ENCODE data around the gene QSOX2. TPM values are rescaled to one million over a fixed set of nuclear protein-coding genes. Genes with fewer than 3 reads are reported as not detected.

The QSOX2 gene
- total RNA-seq, 2 donors from 2014 or later = 4.9 to 12.0 TPM

GRCh38 chr9:136157477-136158265 is 87.9 kb downstream of the QSOX2 start:
- Histone ChIP-seq H3K4me3 (no peak overlapping the region), H3K27me3 (peaks cover 6% of the 10 kb centered on the region), H3K36me3 (no peaks in the 10 kb centered on the region), H3K27ac (no peak overlapping the region), H3K9ac (ENCODE audit: low read depth in 2 of 2, low read length in 2 of 2) (no peak overlapping the region), H3K9me3 (no peaks in the 10 kb centered on the region), H3K4me1 (no peaks in the 10 kb centered on the region)
- intact Hi-C loops (cut with DNase I) = no loop called here
- DNase-seq = no peak
- TF ChIP-seq CTCF (IDR thresholded peaks at IDR 0.05) = no peak

Other genes starting within 250 kb of the QSOX2 start
- 10 to 100 TPM; 20.3 to 21.0 TPM for gene NACC2, start 150.5 kb downstream of the QSOX2 start, total RNA-seq
- 10 to 100 TPM; 40.9 to 67.2 TPM for gene TMEM250, start 126.9 kb downstream of the QSOX2 start, total RNA-seq
- gene LHX3, start 40.7 kb downstream of the QSOX2 start, total RNA-seq = not detected
- under 1 TPM; 0.30 to 0.48 TPM for gene CCDC187, start 58.3 kb upstream of the QSOX2 start, total RNA-seq
- gene GPSM1, start 81.7 kb upstream of the QSOX2 start, total RNA-seq = 1 to 10 TPM; 2.3 to 3.4 TPM
- gene DNLZ, start 117.9 kb upstream of the QSOX2 start, total RNA-seq = 10 to 100 TPM; 10.0 to 10.8 TPM
- 1 to 10 TPM; 1.2 to 1.7 TPM for gene CARD9, start 127.9 kb upstream of the QSOX2 start, total RNA-seq
- gene SNAPC4, start 154.4 kb upstream of the QSOX2 start, total RNA-seq = 1 to 10 TPM; 6.0 to 9.7 TPM
- gene ENTR1, start 164.8 kb upstream of the QSOX2 start, total RNA-seq = 10 to 100 TPM; 24.5 to 48.4 TPM
- 10 to 100 TPM; 56.1 to 60.9 TPM for gene PMPCA, start 164.8 kb upstream of the QSOX2 start, total RNA-seq
- gene INPP5E, start 194.0 kb upstream of the QSOX2 start, total RNA-seq = 10 to 100 TPM in 1 of 2 donors, 1 to 10 TPM in 1; 8.3 to 12.1 TPM
- 100 to 1,000 TPM in 1 of 2 donors, 10 to 100 TPM in 1; 66.2 to 104 TPM for gene SEC16A, start 237.2 kb upstream of the QSOX2 start, total RNA-seq

All from colonic mucosa (tissue), 4 donors.